ENCODE data around the gene NKX1-1. TPM values are rescaled to one million over a fixed set of nuclear protein-coding genes. Genes with fewer than 3 reads are reported as not detected.

Gene NKX1-1
- total and polyA plus RNA-seq, 11 donors, result not detected

DNA sequence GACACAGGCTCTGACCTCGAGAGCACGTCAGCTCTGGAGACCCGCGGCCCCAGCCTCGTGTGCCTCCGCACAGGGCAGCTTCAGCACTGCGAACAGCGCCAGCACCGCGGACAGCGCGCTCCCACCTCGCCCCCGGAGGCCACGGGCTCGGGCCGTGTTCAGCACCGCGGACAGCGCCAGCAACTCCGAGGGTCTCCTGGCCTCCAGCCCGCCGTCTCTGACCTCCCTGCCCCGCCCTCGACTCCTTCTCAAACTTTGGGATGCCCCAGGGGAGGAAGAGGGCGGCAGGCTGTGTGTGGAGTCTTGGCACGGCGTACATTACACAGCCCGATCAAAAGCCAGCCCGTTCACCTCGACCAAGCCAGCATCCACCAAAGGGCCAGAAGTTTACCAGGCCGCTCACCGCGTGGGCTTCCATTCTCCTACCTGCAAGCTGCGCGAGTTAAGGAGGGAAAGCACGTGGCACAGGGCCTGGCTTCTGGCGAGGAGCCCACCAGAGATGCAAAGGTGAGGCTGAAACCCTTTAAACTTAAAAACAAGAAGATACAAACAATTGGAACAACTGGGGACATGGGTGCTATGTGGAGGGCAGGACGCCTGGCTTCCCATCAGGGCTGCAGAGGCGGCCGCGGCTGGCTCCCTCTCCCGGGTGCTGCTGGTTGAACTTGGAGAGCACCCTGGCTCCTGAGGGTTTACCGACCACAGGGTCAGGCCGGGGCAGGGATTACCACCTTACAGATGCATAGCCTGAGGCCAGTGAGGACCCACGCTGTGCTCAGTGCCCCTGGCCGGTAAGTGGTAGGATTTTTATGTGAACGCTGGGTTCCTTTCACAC, 4.5 kb upstream of the NKX1-1 start:
- WGBS, 4 donors, result 16 to 31% (median 21%) methylated on average over 34 to 48 of the region's 48 CpGs
- ATAC-seq (peak; percentile 73 to 88 (median 80)), DNase-seq (peak; percentile 33 to 80 (median 51))
- Histone ChIP-seq H3K36me3 (no peaks in the 10 kb centered on the region), H3K9me3 (no peaks in the 10 kb centered on the region), H3K27ac (no peak overlapping the region), H3K27me3 (peaks cover 68 to 94% (median 79%) of the 10 kb centered on the region in 9 donors), H3K4me3 (no peak overlapping the region), H3K4me1 (peaks cover 0 to 27% (median 0%) of the 10 kb centered on the region in 12 donors)
- intact Hi-C loops (cut with DNase I), result no loop called here
- TF ChIP-seq POLR2A (IDR thresholded peaks at IDR 0.05), result no peak

DNA sequence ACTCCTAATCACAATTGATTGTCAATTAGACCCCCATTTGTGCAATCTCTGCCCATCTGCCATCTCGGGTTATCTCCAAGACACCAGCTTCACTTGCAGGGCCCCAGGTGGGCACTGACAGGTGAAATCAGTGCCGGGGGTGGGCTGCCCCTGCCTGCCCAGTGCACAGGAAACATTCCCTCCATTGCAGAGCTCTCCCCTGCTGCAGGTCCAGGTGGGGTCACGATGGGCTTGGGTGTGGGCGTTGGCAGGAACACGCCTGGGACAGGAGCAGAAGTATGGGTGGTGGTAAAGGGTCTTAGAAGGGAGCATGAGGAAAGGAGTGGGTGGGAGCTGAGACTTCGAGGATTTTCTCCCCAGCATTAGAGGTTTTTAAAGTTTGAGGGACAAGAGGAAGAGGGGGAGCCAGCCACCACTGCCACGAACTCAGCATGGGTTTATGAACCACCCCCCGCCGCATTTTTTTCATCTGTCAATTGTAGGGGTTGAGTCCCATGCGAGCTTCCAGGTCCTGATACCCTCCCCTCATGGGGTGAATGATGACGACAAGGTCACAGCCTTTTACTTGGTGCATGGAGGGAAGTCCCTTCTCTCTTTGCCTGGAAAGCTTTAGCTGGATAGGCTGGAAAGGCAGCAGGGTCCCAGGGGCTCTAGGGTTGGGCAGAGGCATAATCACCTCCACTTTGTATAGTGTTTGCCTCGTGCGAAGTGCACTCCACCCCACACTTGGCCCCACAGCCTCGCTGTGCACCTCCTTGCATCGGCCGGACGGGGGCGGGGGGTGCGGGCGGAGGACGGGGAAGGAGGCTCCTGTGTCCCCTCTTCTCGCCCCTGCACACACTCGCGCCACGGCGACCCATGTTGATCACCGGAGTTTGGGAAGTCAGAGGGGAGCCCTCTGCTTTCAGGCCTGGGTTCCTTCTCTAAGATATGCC, 3.5 kb upstream of the NKX1-1 start:
- peaks cover 68 to 94% (median 79%) of the 10 kb centered on the region in 9 donors for H3K27me3 ChIP-seq

DNA sequence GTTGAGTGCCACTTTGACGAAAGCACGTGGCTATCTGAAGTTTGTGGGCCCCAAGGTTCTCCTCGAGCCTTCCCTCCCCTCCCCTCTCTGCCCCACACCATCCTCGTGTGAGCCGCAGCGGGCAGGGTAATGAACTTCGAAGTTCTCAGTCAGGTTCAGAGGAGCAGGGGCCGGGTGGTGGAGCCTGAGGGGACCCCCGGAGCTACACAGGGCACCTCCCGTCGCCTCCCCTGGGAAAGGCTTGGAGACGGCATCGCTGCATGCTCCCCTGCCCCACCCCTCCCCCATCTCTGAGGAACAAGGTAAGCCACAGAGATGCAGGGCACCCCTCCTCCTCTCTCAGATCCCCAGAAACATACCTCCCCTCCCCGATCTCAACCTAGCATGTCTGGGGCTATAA, 2.8 kb upstream of the NKX1-1 start:
- ATAC-seq, result no peak
- DNase-seq, result peak in 2 of 5 donors; percentile 4 to 44
- Histone ChIP-seq H3K27ac (no peak overlapping the region), H3K36me3 (no peaks in the 10 kb centered on the region), H3K9me3 (no peaks in the 10 kb centered on the region), H3K4me1 (peaks cover 0 to 39% (median 2%) of the 10 kb centered on the region in 12 donors), H3K27me3 (peaks cover 72 to 97% (median 81%) of the 10 kb centered on the region in 9 donors), H3K4me3 (no peak overlapping the region)
- TF ChIP-seq, protein P1, sequence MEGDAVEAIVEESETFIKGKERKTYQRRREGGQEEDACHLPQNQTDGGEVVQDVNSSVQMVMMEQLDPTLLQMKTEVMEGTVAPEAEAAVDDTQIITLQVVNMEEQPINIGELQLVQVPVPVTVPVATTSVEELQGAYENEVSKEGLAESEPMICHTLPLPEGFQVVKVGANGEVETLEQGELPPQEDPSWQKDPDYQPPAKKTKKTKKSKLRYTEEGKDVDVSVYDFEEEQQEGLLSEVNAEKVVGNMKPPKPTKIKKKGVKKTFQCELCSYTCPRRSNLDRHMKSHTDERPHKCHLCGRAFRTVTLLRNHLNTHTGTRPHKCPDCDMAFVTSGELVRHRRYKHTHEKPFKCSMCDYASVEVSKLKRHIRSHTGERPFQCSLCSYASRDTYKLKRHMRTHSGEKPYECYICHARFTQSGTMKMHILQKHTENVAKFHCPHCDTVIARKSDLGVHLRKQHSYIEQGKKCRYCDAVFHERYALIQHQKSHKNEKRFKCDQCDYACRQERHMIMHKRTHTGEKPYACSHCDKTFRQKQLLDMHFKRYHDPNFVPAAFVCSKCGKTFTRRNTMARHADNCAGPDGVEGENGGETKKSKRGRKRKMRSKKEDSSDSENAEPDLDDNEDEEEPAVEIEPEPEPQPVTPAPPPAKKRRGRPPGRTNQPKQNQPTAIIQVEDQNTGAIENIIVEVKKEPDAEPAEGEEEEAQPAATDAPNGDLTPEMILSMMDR (IDR thresholded peaks at IDR 0.05), result no peak
- TF ChIP-seq POLR2A (IDR thresholded peaks at IDR 0.05), result no peak
- WGBS, 4 donors, result 21 to 40% (median 26%) methylated on average over 14 of the region's 14 CpGs
- intact Hi-C loops (cut with DNase I), result no loop called here

More for the DNA sequence above, 3.5 kb upstream of the NKX1-1 start:
- intact Hi-C loops (cut with DNase I), result no loop called here
- H3K4me1 ChIP-seq, result peaks cover 0 to 35% (median under 1%) of the 10 kb centered on the region in 12 donors
- H3K27ac ChIP-seq, result no peak overlapping the region
- no peaks in the 10 kb centered on the region for H3K36me3 ChIP-seq
- H3K9me3 ChIP-seq, result no peaks in the 10 kb centered on the region
- peak in 1 of 5 donors; percentile 2 for DNase-seq
- WGBS, 4 donors, result 41 to 59% (median 43%) methylated on average over 17 to 27 of the region's 27 CpGs
- H3K4me3 ChIP-seq, result no peak overlapping the region
- ATAC-seq, result no peak
- TF ChIP-seq POLR2A (IDR thresholded peaks at IDR 0.05), result no peak
- TF ChIP-seq, protein P1 (IDR thresholded peaks at IDR 0.05), result no peak

DNA sequence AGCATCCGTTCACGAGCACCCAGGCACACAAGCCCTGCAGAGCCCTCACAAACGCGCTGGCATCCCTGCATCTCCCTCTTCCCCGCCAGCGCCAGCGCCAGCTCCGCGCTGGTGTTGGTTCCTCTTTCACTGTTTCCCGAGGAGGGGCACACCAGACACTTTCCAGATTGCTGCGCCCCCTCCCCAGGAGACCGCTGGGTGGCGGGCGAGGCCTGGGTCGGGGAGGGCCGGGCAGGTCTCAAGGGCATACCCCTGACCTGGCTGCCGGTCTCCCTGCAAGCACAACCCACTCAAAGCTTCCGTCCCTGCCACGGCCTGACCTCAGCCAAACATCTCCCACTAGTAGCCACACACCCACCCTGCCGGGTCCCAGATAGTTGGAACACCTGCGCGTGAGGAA, 2.2 kb upstream of the NKX1-1 start:
- DNase-seq (peak in 2 of 5 donors; percentile 3 to 31), ATAC-seq (no peak)
- Histone ChIP-seq H3K36me3 (no peaks in the 10 kb centered on the region), H3K4me1 (peaks cover 0 to 46% (median 2%) of the 10 kb centered on the region in 12 donors), H3K27me3 (peaks cover 72 to 97% (median 81%) of the 10 kb centered on the region in 9 donors), H3K9me3 (no peaks in the 10 kb centered on the region), H3K4me3 (no peak overlapping the region), H3K27ac (no peak overlapping the region)
- intact Hi-C loops (cut with DNase I), result no loop called here
- TF ChIP-seq, protein P1 (IDR thresholded peaks at IDR 0.05), result no peak
- TF ChIP-seq POLR2A (IDR thresholded peaks at IDR 0.05), result no peak
- WGBS, 4 donors, result 9 to 11% (median 11%) methylated on average over 18 to 22 of the region's 22 CpGs
